Activated B cell treated with CpG ODN at 0.5 μM for 24 hours (primary cell): ENCODE data around the gene NGEF. TPM values are rescaled to one million over a fixed set of nuclear protein-coding genes. Genes with fewer than 3 reads are reported as not detected.

Experiments
- ATAC-seq: fragments of 200-7000 bp; cut with Tn5 transposase; one replicate; pipeline ENCODE4 v1.10.0; 2021; ENCODE audit warnings: low read depth, mild to moderate bottlenecking, moderate library complexity
- CTCF ChIA-PET: fragments of 350-600 bp; sonication (Branson Sonifier 250); formaldehyde crosslinking; loops from one replicate; lab custom pipeline; 2021; ENCODE audit warnings: antibody characterized with exemption; lab: Charles Lee
- POLR2A ChIA-PET: fragments of 350-600 bp; sonication (Branson Sonifier 250); formaldehyde crosslinking; loops from one replicate; lab custom pipeline; 2021; ENCODE audit warnings: antibody characterized with exemption; lab: Charles Lee
- DNase-seq: peaks from one replicate; pipeline ENCODE4 v3.0.0; 2022
- H3K27ac Mint-ChIP-seq: one replicate; pipeline ENCODE4 v1.8.0; 2020; ENCODE audit warnings: mixed read lengths
- H3K27me3 Mint-ChIP-seq: one replicate; pipeline ENCODE4 v1.8.0; 2021; ENCODE audit warnings: mixed read lengths
- H3K36me3 Mint-ChIP-seq: one replicate; pipeline ENCODE4 v1.8.0; 2021; ENCODE audit warnings: low read depth, mixed read lengths
- H3K4me1 Mint-ChIP-seq: one replicate; pipeline ENCODE4 v1.8.0; 2021; ENCODE audit warnings: mixed read lengths
- H3K4me3 Mint-ChIP-seq: one replicate; pipeline ENCODE4 v1.8.0; 2020; ENCODE audit warnings: mild to moderate bottlenecking, mixed read lengths
- H3K9me3 Mint-ChIP-seq: one replicate; pipeline ENCODE4 v1.8.0; 2020; ENCODE audit warnings: mixed read lengths
- CTCF ChIP-seq: fragments of 200-600 bp; IDR thresholded peaks from one replicate; pipeline ENCODE4 v1.8.0; 2022; ENCODE audit warnings: antibody characterized with exemption, mild to moderate bottlenecking
- intact Hi-C: fragments of 100-400 bp; cut with micrococcal nuclease; formaldehyde crosslinking; loops from one replicate; pipeline ENCODE4 v1.15.1; 2024
- total RNA-seq: library from RNA; stranded (reverse); gene quantifications from 2 replicates; pipeline ENCODE4 v1.2.3, GENCODE V29; 2022

Gene NGEF
- total RNA-seq, 1 donor from 2014 or later, result not detected

DNA sequence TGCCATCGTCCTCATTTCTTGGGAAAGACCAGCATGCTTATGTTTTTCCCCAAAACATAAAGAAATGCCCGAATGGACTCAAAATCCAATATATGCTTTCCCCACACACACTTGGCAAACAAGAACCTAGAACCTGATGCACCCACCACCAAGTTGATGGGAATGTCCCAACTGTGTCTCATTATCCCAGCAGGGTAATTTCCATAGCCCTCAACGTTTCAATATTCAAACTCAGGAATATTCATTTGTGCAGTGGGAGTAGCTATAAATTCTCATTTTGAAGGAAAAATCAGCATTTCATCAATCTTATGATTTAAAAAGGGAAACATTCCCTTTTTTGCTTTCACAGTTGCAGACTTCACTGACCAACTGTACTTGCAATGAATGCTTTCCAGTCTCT lies 92.3 kb downstream of the NGEF start:
- TF ChIP-seq CTCF, result no peak
- peaks cover 43% of the 10 kb centered on the region for H3K27me3 Mint-ChIP-seq
- ChIA-PET POLR2A (no interaction called here), CTCF (no interaction called here)
- no peaks in the 10 kb centered on the region for H3K36me3 Mint-ChIP-seq
- peaks cover 3% of the 10 kb centered on the region for H3K9me3 Mint-ChIP-seq
- DNase-seq, result no peak
- no peaks in the 10 kb centered on the region for H3K4me1 Mint-ChIP-seq
- H3K4me3 Mint-ChIP-seq, result no peak overlapping the region
- ATAC-seq, result no peak
- no peak overlapping the region for H3K27ac Mint-ChIP-seq
- intact Hi-C loops, result no loop called here

GRCh38 chr2:232920055-232920454 lies 93.0 kb downstream of the NGEF start:
- H3K27ac Mint-ChIP-seq, result no peak overlapping the region
- TF ChIP-seq CTCF, result no peak
- H3K36me3 Mint-ChIP-seq, result no peaks in the 10 kb centered on the region
- no peak overlapping the region for H3K4me3 Mint-ChIP-seq
- ChIA-PET CTCF (no interaction called here), POLR2A (no interaction called here)
- H3K4me1 Mint-ChIP-seq, result no peaks in the 10 kb centered on the region
- no peak for ATAC-seq
- H3K9me3 Mint-ChIP-seq, result peaks cover 3% of the 10 kb centered on the region
- no peak for DNase-seq
- H3K27me3 Mint-ChIP-seq, result peaks cover 45% of the 10 kb centered on the region
- intact Hi-C loops, result no loop called here

GRCh38 chr2:232919141-232919540 lies 93.9 kb downstream of the NGEF start:
- Mint-ChIP-seq H3K36me3 (no peaks in the 10 kb centered on the region), H3K9me3 (no peaks in the 10 kb centered on the region), H3K27me3 (peaks cover 38% of the 10 kb centered on the region), H3K4me3 (no peak overlapping the region), H3K4me1 (no peaks in the 10 kb centered on the region), H3K27ac (no peak overlapping the region)
- TF ChIP-seq CTCF, result no peak
- intact Hi-C loops, result no loop called here
- ChIA-PET POLR2A (no interaction called here), CTCF (no interaction called here)
- no peak for ATAC-seq
- DNase-seq, result no peak

- H3K9me3 Mint-ChIP-seq, result peaks cover 26% of the 10 kb centered on the region
- H3K4me1 Mint-ChIP-seq, result no peaks in the 10 kb centered on the region
- intact Hi-C loops, result no loop called here
- ChIA-PET CTCF (no interaction called here), POLR2A (no interaction called here)
- no peak for TF ChIP-seq CTCF
- no peak overlapping the region for H3K27ac Mint-ChIP-seq
- no peak overlapping the region for H3K4me3 Mint-ChIP-seq
- H3K36me3 Mint-ChIP-seq, result peaks cover 2% of the 10 kb centered on the region
- peaks cover 35% of the 10 kb centered on the region for H3K27me3 Mint-ChIP-seq
- ATAC-seq (no peak), DNase-seq (no peak)
Observed at GRCh38 chr2:232913903-232914302, 99.2 kb downstream of the NGEF start.

- H3K4me1 Mint-ChIP-seq, result no peaks in the 10 kb centered on the region
- peaks cover 2% of the 10 kb centered on the region for H3K36me3 Mint-ChIP-seq
- peaks cover 26% of the 10 kb centered on the region for H3K9me3 Mint-ChIP-seq
- ChIA-PET POLR2A (no interaction called here), CTCF (no interaction called here)
- no peak for TF ChIP-seq CTCF
- H3K27me3 Mint-ChIP-seq, result peaks cover 33% of the 10 kb centered on the region
- no peak overlapping the region for H3K4me3 Mint-ChIP-seq
- no peak for DNase-seq
- no peak overlapping the region for H3K27ac Mint-ChIP-seq
- no peak for ATAC-seq
- intact Hi-C loops, result no loop called here
Observed at GRCh38 chr2:232911712-232912277, 101.3 kb downstream of the NGEF start.
